T-helper 22 cell (primary cell): ENCODE measurements around the gene SYK.
"Not testable (repeated sequence)": the region's sequence is repeated elsewhere in the genome, so short reads cannot be mapped to it uniquely, and the experiment has no call there.

Experiments
- DNase-seq: peaks from one replicate; pipeline ENCODE4 v3.0.0-alpha.2; 2020; ENCODE audit warnings: low read depth

The SYK gene

DNA sequence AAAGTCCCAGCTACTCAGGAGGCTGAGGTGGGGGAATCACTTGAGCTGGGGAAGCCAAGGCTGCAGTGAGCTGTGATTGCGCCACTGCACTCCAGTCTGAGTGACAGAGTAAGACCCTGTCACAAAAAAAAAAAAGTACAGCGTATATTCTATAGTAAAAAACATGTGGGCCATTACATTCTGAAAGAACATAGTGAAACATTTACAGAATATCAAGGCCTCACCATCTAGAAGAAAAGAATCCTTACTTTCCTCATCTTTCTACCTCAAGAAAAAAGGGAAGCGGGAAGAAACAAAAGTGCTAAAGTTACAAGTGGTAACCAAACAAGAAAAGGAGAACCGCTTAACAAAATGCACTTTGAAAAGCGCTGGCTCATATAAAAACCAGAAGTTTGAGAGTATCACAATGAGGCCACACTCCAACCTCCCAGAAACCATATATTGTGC, 5.7 kb upstream of the SYK start:
- DNase-seq = no peak

DNA sequence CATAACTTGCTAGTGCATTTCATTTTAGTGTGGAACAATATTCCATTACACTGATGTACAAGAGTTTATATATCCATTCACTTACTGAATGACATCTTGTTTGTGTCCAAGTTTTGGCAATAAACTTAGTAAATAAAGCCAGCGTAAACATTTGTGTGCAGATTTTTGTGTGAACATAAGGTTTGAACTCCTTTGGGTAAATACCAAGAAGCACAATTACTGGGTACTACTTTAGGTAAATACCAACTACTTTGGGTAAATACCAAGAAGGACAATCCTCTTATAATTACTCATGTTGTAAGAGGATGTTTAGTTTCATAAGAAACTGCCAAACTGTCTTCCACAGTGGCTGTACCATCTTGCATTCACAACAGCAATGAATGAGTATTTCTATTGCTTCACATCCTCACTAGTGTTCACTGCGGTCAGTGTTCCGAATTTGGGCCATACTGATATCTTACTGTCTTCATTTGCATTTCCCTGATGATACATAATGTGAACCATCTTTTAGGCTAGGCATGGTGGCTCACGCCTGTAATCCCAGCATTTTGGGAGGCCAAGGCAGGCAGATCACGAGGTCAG, 2.3 kb upstream of the SYK start:
- DNase-seq = no peak

DNA sequence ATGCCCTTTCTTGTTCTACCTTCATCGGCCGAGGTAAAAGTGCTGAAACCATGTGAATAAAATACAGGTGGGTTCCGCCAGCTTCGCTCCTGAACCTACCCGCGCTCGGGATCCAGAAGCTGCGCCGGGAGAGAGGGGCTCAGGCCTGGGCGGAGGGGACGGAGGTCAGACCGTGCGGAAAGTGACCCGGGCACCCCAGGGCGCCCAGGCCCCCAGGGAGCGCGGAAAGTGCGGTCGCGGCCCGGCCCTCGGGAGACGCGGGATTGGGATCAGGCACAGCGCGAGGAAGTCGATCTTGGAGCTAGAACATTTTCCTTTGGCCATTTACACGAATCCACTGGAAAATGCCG, 329 bp downstream of the SYK start:
- DNase-seq = no peak

DNA sequence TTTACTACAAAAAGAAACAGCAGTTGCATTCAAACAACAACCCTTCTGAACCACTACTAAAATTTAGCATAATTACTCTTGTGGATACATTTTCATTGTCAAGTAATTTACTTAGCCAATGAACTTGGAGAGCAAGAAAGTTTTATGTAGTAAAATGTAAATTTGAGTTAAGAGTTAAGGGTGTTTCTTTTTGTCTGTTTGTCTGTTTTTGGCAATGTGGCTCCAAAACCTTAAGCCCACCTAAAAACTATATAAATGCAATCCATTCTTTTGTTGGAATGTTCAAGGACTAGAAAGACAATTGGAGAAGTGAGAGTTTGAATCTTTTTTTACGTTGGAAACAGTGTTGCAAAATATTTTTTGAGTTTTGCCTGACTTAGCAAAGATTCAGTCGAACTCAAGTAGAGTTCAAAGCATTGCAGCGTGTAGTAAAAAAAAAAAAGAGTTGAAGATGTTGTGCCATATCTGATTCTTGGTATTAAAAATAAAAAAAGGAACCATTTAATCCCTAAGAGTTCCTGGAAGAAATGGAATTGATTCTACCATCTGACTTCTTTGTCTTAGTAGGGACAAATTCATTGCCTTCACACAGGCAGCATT, 867 bp downstream of the SYK start:
- DNase-seq = no peak

DNA sequence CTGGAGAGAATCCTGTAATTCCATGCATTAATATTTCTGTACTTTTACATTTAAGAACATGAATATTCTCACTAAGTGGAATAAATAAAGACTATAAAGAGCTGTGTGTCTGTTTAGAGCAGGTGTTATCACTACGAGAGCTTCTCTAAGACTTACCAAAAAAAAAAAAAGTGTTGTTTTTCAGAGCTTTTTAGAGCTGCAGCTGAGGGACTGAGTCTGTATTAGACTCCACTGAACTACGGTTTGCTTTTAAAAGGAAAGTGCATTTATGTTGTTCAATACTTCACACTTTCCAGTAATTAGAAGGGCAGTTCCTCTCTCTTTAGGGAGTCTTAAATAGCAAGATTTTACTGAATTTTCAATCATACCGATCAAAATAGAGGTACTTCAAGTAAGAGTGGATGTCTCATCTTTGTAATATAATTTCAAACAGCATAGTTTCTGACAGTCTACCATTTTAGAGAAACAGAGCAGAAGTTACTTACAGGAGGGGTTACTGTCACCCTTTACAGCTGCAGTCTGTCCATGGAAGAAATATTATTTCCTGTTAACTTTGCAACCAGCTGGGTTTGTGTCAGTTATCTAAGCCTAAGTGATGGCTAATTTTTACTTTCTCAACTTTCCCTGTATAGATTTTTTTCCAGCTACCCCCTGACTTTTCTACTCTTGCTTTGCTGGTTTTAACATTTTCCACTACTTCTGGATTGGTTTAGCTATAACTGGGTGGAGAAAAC, 2.4 kb downstream of the SYK start:
- no peak for DNase-seq

DNA sequence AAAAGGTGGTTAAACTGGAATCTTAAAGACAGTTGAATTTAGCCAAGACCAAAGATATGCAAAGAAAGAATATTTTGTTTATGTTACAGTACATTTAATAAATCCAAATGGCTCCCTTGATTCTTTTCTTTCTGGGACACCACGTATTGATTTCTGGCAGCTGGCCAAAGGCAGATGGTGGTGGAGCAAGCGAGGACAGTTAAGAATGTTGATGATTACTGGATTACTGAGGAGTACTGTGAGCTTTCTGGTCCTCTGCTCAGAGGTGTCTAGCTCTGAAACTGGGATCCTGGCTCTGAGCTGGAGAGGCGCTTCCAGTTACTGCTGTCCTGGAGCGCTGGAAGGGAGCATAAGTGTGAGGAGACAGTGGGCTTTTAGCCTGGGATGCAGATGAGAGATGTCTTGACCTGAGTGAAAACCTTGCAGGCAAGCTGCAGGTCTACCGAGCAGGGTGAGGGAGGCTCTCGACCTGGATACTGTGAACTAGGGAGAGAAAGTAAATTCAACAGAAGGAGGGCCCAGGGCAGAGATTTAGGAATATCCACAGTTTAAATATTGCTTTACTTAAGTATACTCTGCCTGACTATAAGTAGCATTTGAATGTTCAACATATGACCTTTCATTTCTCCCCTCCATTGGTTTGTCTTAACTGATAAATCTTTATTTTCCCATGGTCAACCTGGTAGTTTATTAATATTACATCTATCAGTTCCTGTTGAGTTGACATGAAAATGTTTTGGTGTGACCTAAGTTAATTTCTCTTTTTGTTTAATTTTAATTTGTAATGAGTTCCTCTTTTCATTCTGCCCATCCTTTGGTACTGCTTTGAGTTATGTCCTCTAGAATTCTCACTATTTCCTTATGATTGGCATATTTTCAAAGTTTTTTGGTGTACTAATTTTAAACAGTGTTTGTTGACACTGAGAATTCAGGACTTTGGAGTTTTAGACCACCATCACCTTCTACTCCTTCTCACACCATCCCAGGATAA, 3.7 kb downstream of the SYK start:
- DNase-seq = no peak

DNA sequence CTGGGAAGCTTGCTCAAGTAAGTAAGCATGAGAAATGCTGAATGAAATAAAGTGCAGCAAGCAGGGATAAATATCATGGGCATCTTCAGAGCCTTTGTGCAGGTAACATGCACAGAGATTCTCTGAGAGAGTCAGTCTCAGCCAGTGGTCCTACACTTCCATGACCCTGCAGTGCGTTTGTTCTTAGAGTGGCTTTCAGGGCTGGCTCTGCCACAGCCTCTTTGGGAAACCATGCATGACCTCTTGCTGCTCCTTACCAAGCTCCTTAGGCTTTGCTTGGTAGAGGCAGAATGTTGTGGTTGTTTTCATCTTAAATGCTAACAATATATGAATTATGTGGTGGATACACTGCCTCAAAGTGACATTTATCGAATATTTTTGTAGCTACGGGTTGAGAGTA, 5.4 kb downstream of the SYK start:
- DNase-seq = no peak

DNA sequence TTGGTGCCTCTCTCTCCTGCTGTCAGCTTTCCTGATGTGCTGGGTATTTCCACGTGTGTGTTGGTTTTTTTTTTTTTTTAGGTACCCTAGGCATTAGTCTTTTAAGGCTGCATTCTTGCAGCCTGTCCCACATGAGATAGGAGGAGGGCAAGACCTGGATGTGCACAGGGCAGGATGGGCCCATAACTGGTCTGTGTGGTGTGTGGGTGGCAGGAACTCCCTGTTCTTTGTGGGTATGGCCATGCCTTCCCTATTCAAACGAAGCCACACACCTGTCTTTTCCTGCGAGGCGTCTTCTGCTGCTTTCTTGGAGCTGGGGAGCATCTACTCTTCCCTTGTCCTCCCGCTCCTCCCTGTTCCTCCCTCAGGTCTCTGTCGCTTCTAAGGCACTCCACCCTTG, 6.8 kb downstream of the SYK start:
- DNase-seq = no peak

DNA sequence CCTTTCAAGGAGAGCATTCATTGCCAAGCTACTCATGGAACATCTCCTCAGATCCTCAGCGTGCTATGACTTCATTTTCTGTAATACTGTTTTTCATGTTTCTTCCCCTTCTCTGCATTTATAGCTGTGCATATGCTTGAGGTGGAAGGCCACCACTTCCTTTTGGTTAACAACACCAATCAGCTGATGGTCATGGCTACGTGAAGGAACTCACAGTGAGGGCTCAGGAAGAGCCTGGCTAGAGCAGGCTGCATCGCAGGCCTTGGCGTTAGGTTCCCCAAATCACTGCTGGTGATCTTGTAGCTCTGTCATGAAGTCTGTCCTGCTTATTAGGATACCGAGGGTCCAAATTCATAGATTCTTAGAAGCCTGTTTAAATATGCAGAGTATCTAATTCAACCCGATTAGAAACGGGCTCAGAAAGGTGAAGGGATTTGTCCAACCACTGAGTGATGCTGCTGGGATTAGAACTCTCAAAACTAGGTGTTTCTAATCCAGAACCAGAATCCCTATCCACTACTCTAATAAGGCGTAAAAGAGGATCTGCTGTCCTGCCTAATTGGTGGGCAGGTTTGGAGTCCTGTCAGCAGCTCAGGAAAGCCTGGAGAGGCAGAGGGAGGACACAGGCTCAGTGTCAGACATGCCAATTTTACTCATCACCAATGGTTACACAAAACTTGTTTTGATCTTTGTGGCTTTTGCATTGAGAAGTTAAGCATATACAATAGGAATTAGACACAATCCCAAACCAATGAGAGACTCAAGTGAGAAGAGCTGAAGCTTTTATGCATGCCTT, 7.5 kb downstream of the SYK start:
- no peak for DNase-seq

DNA sequence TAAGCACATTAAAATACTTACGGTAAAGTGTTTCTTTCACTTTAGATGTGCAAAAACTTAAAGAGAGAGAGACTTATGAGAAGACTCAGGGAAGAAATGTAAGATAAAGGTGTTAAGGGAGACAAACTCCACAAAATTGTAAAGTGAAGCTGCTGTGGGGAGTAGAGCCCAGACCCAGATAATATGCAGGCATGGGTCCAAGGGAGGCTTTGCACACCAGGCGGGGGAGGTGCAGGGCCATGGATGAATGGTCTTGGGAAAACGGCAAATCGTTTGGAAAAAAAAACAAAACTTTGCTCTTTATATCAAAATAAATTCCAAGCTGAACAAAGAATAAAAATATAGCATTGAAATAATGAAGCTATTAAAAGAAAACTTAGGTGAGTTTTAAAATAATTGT, 9.1 kb downstream of the SYK start:
- DNase-seq = no peak

DNA sequence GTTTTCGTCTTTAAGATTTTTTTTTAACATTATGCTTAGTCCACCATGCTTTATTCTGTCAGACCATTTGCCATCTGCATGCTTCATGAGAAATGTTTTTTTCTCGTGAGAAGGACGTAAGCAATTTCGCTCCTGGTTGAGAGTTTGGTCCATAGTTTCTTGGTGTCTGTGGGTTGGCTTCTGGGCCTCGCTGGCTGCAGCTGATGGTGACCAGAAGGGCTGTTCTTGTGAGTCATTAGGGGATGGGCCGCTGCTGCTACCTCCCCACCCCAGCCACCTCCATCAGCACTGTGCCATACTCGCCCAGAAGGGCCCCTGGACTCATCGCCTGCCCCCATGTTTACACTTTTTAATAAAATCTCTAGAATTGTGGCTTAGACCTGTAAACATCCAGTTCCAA, 11.4 kb downstream of the SYK start:
- no peak for DNase-seq

DNA sequence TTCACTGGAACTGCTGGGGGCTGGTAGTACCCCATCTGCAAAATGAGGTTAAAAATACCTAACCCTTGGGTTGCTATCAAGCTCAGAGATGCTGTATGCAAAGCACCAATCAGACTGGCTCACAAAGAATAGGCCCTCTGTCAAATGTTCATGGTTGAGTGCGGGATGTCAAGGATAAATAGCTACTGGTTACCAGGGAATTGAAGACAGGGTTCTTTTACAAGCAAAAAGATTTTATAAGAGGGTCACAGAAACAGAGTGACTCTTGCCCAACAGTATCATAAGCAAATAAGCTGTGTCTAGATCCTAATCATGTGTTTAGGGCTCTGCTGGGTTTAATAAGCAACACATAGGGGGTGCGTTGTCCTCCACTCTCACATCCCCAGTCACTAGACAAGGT, 11.9 kb downstream of the SYK start:
- DNase-seq = no peak

DNA sequence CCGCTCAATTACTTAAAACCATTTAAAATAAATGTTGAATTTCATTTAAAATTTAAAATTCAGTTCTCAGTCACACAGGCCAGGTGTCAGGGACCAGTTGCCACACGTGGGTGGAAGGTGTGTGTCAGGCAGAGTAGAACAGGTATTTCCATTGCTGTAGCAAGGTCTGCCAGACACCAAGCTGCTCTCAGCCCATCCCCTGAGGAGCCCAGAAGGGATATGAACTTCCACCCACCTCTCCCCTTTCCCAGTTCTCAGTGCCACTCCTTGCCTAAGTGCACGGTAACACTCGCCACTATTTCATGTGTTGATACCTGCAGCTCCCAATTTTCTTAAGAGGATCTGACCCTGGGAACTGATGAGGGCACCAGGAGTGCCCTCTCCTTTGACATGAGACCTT, 12.7 kb downstream of the SYK start:
- DNase-seq = no peak

DNA sequence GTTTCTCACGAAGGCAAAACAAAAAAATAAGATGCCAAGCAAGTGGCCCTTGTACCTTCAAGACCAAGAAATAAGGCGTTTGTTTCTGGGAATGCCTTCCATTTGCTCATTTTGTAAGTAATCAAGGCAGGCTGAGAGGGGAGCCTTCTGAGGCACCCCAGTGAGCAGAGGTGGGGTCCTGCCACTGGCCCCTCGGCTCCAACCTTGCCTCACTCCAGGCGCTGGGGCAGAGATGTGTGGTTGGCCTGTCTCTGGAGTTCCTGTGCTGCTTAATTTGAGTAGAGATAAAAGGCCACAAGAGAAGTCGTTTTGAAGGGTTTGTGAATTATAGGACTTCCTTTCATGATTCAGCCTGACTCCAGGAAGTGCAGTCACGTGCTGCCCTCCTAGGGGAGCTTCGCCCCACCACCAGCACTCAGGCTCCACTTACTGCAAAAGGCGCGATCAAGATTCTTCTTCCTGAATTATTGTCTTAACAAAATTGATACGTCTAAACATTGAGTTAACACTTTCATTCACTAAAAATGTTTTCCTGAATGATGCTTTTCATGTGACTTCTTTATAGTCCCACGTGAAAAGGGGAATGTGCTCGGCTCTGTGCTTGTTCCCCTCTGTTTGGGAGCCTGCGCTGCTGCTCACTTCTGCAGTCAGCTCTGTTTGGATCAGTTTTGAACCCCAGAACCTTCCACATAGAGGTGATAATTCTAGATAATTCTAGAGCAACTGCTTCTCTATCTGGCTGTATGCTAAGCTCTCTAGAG, 13.7 kb downstream of the SYK start:
- DNase-seq = no peak

DNA sequence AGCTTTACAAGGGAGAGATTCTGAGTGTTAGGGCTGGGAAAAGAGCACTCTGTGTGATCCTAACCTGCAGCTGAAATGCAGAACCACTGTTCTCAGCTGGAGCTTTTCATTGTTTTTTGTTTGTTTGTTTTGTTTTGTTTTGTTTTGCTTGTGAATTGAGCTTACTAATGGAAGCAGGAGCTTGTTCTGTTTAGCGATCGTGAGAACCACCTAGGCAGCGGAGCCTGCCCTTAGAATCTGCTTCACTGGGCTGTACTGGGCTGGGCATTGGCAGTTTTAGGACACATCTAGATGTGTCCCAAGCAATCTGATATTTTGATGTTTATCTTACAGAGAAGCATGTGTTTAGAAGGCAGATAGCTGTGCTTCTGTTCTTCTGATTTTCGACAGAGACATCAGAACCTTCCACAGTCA, 14.3 kb downstream of the SYK start:
- DNase-seq = no peak

DNA sequence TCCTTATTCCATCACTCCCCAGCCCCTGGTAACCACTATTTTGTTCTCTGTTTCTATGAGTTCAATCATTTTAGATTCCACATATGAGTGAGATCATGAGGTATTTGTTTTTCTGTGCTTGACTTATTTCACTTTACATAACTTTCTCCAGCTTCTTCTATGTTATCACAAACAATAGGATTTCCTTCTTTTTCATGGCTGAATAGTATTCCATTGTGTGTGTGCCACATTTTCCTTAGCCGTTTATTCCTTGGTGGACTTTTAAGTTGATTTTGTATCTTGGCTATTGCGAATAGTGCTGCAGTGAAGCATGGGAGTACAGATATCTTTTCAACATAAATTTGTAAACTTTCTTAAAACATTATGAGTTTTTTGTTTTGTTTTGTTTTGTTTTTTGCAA, 15.1 kb downstream of the SYK start:
- DNase-seq = no peak

DNA sequence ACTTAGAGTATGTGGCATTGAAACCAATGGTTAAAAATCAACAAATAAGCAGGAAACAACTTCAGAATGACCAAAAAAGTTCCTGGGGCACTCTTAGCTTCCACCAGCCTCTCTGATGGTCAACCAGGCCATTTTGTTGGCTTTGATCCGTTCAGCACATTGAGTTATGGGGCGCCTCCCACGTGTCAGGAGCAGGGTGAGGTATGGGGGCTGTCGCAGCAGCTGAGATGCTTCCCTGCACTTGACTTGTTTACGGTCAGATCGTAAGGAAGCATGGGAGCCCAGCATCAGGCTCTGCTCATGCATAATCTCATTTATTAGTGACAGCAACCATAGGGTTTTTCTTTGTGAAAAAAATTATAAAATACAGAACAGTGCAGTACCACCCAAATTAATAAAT, 16.7 kb downstream of the SYK start:
- no peak for DNase-seq

DNA sequence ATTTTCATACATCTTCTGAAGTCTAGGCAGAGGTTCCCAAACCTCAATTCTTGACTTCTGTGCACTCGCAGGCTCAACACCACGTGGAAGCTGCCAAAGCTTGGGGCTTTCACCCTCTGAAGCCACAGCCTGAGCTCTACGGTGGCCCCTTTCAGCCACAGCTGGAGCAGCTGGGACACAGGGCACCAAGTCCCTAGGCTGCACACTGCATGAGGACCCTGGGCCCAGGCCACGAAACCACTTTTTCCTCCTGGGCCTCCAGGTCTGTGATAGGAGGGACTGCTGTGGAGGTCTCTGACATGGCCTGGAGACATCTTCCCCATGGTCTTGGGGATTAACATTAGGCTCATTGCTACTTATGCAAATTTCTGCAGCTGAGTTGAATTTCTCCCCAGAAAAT, 18.8 kb downstream of the SYK start:
- not testable (repeated sequence) for DNase-seq

DNA sequence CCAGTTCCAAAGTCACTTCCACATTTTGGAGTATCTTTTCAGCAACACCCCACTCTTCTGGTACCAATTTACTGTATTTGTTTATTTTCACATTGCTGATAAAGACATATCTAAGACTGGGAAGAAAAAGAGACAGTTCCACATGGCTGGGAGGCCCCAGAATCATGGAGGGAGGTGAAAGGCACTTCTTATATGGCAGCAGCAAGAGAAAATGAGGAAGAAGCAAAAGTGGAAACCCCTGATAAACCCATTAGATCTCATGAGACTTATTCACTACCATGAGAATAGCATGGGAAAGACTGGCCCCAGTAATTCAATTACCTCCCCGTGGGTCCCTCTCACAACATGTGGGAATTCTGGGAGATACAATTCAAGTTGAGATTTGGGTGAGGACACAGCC, 19.6 kb downstream of the SYK start:
- not testable (repeated sequence) for DNase-seq

DNA sequence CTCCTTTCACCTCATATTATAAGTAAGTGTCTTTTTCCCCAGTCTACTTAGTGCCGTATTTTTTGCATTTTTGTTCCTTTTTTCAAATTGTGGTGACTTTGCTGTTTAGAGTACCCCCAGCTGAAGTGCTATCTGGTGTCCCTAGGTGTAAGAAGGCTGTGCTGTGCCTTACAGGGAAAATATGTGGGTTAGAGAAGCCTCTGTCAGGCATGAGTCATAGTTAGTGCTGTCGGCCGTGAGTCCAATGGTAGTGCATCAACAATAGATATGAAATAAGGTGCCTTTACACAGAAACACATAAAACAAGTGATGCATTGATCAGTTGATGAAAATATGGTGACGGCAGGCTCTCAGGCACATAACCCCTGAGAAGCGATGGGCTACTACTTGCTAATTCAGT, 20.1 kb downstream of the SYK start:
- DNase-seq = no peak

DNA sequence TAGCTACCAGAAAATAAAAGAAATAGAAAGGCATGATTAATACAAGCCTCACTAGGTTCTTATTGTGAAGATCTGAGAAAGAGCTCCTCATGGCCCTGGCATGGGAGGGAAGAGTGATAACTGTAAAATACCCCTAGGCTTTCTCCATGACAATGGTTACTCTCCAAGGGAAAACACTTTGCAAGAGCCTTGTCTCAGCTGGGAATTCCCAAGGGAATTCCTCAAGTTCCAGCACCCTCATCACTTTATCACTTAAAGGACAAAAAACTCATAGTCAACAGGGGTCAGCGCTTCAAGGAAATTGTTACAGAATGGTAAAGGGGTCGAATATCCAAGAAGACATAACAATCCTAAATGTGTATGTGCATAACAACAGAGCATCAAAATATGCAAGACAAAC, 21.2 kb downstream of the SYK start:
- DNase-seq = no peak
